ENCODE results near the gene SSRP1. TPM values are rescaled to one million over a fixed set of nuclear protein-coding genes. Genes with fewer than 3 reads are reported as not detected.
"Not testable (repeated sequence)": the region's sequence is repeated elsewhere in the genome, so short reads cannot be mapped to it uniquely, and the experiment has no call there.

The SSRP1 gene
- 54.0 TPM for total RNA-seq
- long read RNA-seq, transcript SSRP1-201 (17 exons, 2,819 nt) = major isoform, 12 of 58 reads
- long read RNA-seq, partial matches to known transcripts = 41 of 58 reads
- long read RNA-seq, other reads (novel, unspliced or antisense) = 5 of 58 reads

DNA sequence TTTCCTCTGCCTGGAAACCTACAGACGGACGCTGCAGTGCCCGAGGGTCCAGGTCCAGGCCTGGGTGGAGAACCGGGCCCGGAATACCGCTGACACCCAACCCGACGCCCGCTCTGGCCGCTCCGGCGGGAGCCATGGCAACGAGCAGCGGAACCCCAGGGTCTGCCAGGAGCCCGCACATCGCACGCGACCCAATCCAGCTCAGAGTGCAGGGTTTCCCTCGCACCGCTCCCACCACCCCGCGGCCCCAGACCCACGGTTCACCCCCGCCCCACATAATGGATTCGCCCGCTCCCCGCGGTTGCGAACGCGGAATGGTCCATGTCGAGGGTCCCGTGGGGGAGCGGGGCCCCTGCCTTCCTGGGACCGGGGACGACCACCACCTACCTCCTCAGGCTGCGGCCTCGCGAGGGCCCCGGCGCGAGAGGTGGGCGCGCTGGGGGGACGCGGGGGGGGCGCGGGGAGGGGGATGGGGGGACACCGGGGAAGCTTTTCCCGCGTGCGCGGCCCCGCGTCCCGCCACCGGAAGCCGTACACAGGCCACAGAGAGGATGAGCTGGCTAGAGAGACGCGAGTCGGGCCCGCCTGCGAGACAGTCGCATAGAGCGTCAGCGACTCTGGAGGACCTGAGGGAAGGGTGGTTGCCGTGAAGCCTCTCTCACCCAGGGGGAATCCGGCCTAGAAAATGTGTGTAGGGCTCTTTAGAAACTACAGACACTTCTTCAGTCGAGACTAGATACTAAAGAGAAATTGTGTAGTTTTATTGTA is at the start of gene SSRP1:
Gene SSRP1 (minus strand): TSS at position 550 of the 768 bp plus-strand sequence. CDS start 771 bp downstream, outside the sequence.
- peak; percentile 95 for DNase-seq (ENCODE audit: low spot score)

DNA sequence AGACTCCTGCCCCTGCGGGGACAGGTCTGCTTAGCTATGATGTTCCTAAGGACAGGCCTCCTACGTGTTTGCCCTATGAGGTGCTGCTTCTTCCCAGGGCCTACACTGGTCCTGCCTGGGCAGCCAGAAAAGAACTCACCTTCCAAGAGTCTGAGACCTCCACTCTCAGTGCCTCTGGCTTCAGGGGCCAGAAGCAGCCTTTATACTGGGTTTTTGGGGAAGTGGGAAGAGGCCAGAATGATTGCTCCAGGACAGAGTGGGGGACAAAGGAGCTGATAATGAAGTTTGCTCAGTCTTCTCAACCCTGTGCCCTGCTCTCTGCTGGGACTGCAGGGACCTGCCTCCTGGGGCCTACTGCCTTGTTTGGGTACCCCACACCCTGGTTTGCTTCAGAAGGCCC is 45.3 kb upstream of the SSRP1 start, which contains the start of gene PRG3:
Gene PRG3 (minus strand): TSS at position 176 of the 400 bp plus-strand sequence. CDS start 442 bp downstream, outside the sequence.
- no peak for DNase-seq (ENCODE audit: low spot score)

GRCh38 chr11:57379732-57380131 is 44.0 kb upstream of the SSRP1 start:
- DNase-seq (ENCODE audit: low spot score) = no peak

- no peak for DNase-seq (ENCODE audit: low spot score)
These were observed 42.5 kb upstream of the SSRP1 start for GRCh38 chr11:57378186-57378585.

- DNase-seq (ENCODE audit: low spot score) = no peak
These were observed 41.4 kb upstream of the SSRP1 start for GRCh38 chr11:57377107-57377506.

- no peak for DNase-seq (ENCODE audit: low spot score)
These were observed 40.7 kb upstream of the SSRP1 start for GRCh38 chr11:57376095-57377090.

- no peak for DNase-seq (ENCODE audit: low spot score)
These were observed 39.8 kb upstream of the SSRP1 start for GRCh38 chr11:57375490-57375889.

DNA sequence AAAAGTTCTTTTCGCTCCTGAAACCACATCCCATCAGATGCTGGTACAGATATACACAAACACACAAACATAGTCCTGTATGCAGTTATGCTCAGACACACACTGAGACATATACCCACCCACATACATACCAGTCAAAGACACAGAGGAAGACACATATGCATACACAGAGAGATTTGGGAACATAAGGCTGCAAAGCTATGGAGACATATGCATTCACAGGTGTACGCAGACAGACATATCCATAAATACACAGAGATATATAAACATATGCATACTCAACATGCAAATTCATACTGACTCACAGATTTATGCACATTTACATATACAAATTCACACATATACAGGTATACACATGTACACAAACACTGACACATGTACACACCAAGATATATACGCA is 39.3 kb upstream of the SSRP1 start:
- no peak for DNase-seq (ENCODE audit: low spot score)

- DNase-seq (ENCODE audit: low spot score) = no peak
These were observed 37.5 kb upstream of the SSRP1 start for GRCh38 chr11:57373146-57373545.

DNA sequence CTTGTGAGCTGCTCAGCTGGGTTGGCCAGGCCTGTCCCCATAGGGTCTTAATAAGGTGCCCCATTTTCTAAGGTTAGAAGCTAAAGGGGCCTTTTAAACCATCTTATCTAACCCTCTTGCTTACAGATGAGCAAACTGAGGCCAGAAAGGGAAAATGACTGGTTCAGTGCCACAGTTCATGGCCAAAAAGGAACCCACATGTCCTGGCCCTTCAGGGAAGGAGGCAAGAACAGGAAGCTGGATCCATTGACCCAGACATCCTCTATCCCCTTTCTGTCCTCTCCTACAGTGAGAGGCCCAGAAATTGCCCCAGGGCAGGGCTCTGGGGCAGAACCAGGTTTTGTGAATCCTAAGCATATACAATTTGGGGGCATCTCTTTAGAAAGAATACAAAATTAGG is 35.2 kb upstream of the SSRP1 start:
- no peak for DNase-seq (ENCODE audit: low spot score)

DNA sequence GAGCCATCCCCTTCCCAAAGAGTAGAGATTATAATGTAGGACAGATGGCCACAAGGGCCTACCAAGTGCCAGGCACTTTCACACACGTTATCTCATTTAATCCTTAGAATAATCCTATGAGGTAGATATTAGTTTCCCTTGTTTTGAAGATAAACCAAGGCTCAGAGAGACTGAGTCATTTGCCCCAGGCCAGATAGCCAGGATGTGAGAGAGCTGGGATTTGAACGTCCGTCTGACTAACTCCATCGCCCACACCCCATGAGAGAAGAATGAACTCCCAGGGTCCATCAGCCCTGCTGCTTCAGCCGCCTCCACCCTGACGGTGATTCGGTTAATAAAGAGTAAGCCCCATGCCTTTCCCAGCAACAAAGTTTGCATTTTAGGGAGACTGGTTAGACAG is 34.6 kb upstream of the SSRP1 start:
- no peak for DNase-seq (ENCODE audit: low spot score)

DNA sequence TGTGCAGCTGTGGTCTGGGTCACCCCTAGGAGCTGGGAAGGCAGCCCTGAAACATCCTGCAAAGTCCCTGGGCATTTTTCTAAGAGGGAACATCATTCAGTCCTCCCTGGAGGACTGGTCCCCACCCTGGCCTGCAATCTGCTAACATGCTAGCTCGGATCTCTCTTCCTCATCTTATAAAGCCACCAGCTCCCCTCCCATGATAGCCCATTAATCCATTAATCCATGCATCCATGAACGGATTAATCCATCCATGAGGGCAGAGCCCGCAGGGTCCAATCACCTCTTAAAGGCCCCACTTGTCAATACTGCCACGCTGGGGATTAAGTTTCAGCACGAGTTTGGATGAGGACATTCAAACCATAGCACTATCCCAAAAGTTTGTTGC is 33.1 kb upstream of the SSRP1 start:
- no peak for DNase-seq (ENCODE audit: low spot score)

DNA sequence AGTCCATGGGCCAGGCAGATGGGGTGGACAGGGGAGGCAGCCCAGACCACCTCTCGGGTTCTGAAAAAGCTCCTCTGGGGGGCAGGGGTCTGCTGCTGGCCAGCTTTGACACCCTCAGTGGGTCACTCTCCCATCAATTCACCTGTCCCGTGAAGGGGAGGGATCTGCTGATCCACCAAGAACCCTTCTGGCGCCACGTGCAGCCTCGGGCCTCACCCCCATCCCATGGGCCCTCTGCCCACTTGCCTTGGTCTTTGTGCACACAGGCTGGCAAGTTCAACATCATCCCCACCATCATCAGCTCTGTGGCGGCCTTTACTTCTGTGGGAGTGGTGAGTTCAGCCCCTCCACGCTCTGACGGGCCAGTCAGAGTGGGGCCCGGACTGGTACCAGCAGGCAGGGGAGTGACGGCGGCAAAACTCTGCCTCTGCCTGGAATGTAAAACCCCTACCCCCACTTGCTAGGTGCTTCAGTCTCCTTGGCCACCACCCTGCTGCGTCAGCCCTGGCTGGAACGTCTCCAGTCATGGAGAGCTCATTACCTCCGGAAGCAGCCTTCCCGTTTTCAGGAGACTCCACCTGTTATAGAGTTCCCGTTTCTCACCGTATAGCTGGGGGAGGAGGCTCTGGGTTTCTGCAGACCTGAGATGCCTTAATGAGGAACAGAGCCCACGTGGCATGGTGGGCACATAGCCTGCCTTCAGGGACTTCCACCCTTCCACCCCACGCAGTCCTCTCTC is 32.6 kb upstream of the SSRP1 start:
- DNase-seq (ENCODE audit: low spot score) = no peak

DNA sequence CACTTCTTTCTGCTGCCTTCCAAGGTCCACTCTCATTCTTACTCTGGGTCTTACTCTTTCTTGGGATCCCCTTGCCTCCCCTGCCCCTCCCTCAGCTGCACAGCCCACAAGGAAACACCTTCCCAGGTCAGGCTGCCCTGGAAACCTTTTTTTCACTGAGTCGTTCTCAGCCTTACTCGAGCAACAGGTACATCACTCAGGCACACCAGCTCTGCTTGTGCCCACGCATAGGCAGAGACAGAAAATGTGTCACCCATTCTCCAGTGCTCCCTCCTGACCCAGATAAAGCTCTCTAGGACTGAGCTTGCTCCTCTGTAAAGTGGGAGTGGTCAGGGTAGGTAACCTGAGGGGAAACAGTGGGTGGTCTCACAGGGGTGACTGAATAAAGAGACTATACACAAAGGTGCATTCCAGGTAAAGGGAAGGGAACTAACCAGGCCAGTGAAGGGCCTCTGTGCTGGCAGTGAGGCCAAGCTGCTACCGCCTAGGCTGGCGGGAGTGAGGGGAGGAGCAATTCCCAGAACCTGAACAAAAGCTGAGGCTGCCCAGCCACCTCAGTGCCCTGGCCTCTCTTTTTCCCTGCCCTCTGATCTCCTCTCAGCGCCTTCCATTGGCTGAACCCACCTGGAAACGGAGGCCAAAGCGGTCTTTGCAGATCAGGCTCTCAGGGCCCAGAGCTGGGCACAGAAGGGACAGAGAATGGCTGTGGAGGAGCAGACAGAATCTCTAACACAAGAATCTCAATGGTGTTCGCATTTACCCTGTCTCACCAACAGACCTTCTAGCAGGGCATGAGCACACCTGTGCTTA is 29.4 kb upstream of the SSRP1 start:
- no peak for DNase-seq (ENCODE audit: low spot score)

GRCh38 chr11:57363131-57364080 is 27.7 kb upstream of the SSRP1 start:
- no peak for DNase-seq (ENCODE audit: low spot score)

DNA sequence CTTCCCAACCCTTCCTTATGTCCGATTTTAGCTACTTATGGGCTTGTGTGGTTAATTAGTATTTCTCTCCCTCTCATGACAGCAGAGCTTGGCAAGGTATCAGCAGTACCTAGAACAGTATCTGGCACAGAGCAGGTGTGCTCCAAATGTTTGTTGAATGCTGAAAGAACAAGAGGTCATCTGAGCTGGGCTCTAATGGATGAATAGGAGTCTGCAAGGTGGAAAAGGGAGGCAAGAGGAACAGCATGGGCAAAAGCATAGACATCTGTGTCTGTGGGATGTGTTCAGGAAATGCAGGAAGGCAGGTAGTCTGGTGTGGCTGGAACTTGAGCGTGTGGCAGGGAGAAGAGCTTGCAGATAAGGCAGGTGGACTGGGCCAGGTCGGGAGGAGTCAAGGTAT is 26.2 kb upstream of the SSRP1 start:
- no peak for DNase-seq (ENCODE audit: low spot score)

- not testable (repeated sequence) for DNase-seq (ENCODE audit: low spot score)
These were observed 25.7 kb upstream of the SSRP1 start for GRCh38 chr11:57361420-57361819.

- no peak for DNase-seq (ENCODE audit: low spot score)
These were observed 25.3 kb upstream of the SSRP1 start for GRCh38 chr11:57360991-57361390.

All from mesenteric fat pad (tissue), 1 donor.